Tibial nerve (tissue), 4 donors: ENCODE measurements around the gene NCOA3. TPM values are rescaled to one million over a fixed set of nuclear protein-coding genes. Genes with fewer than 3 reads are reported as not detected.

Experiments used
- DNase-seq, 2 donors: peaks; one replicate each; pipeline ENCODE4 v3.0.0-alpha.2; 2019; ENCODE audit warnings: low spot score in 2 of 2
- H3K27ac ChIP-seq, 4 donors: fragments of 200-600 bp; sonication (generic) in 3 of 4; one replicate each; pipeline ENCODE4 v1.5.1; 2017 to 2019; ENCODE audit warnings: mild to moderate bottlenecking in 1 of 4
- H3K27me3 ChIP-seq, 2 donors: fragments of 200-600 bp; sonication (generic) in 1 of 2; one replicate each; pipeline versions ENCODE4 v1.5.1 to v1.6.0; 2017 to 2019
- H3K36me3 ChIP-seq, 3 donors: fragments of 200-600 bp; sonication (generic); one replicate each; pipeline ENCODE4 v1.5.1; 2018 to 2019
- H3K4me1 ChIP-seq, 4 donors: fragments of 200-600 bp; sonication (generic) in 3 of 4; one replicate each; pipeline ENCODE4 v1.5.1; 2017 to 2019
- H3K4me3 ChIP-seq, 4 donors: fragments of 200-600 bp; sonication (generic) in 3 of 4; one replicate each; pipeline ENCODE4 v1.5.1; 2017 to 2019; ENCODE audit warnings: mild to moderate bottlenecking in 1 of 4, moderate library complexity in 1 of 4
- H3K9me3 ChIP-seq, 4 donors: fragments of 200-600 bp; sonication (generic) in 3 of 4; one replicate each; pipeline ENCODE4 v1.5.1; 2017 to 2019
- CTCF ChIP-seq, 5 experiments: fragments of 200-600 bp in 3 of 5; fragments of 450-650 bp in 2 of 5; sonication (generic) in 3 of 5; IDR thresholded peaks; one replicate each; pipeline ENCODE4 v1.5.1; 2016 to 2019; ENCODE audit warnings: antibody characterized with exemption in 5 of 5, mild to moderate bottlenecking in 3 of 5, moderate library complexity in 2 of 5
- EP300 ChIP-seq, 2 donors: sonication (generic); formaldehyde crosslinking; IDR thresholded peaks; one replicate each; pipeline ENCODE4 v1.6.1; 2017; ENCODE audit warnings: antibody characterized with exemption in 2 of 2, mild to moderate bottlenecking in 1 of 2
- POLR2A ChIP-seq, 2 donors: fragments of 450-650 bp; IDR thresholded peaks; one replicate each; pipeline ENCODE4 v1.6.1; 2017; ENCODE audit warnings: antibody characterized with exemption in 2 of 2, mild to moderate bottlenecking in 2 of 2, moderate library complexity in 2 of 2
- WGBS, 2 donors: methylation state at CpG; one replicate each; pipeline ENCODE4 v1.1.5; 2018; 5-methylcytosine and 5-hydroxymethylcytosine counted together
- total RNA-seq, 4 donors: library from RNA; depleted of rRNA; stranded (reverse); fragments of >200 nt; gene quantifications; one replicate each; pipeline ENCODE4 v1.1.0, GENCODE V29; 2016

NCOA3 gene
- total RNA-seq, 4 donors from 2014 or later = 38.0 to 48.9 (median 40.7) TPM

DNA sequence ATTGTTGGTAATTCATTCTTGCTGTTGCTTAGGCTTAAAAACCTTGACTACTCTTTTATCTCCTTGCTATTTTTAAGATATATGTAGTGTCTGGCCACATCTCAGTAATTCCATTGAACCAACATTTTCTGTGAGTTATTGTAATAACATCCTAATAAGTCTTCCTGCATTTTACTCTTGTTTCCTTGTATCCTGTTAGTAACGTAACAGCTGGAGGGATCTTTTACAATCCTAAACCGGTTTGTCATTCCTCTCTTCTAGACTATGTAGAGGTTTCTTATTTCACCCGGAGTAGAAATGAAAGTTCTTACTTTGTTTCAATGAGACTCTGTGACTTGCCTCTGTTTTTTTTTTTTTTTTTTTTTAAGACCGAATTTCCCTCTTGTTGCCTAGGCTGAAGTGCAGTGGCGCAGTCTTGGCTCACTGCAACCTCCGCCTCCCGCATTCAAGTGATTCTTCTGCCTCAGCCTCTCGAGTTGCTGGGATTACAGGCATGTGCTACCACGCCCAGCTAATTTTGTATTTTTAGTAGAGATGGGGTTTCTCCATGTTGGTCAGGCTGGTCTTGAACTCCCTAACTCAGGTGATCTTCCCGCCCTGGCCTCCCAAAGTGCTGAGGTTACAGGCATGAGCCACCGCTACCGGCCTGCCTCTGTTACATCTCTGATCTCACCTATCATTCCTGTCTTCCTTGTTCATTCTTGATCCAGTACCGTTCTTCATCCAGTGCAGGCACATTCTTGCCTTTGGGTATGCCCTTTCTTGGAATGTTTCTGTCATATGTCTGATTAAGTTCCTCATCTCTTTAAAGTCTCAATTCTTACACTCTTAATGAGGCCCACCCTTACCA, 44.7 kb downstream of the NCOA3 start:
- Histone ChIP-seq H3K36me3 (no peaks in the 10 kb centered on the region), H3K4me3 (no peak overlapping the region), H3K9me3 (no peaks in the 10 kb centered on the region), H3K4me1 (peaks cover 0 to 42% (median 13%) of the 10 kb centered on the region in 4 donors), H3K27ac (no peak overlapping the region), H3K27me3 (no peaks in the 10 kb centered on the region)
- DNase-seq = no peak
- 69 to 71% methylated on average over 13 of the region's 13 CpGs for WGBS, 2 donors
- TF ChIP-seq EP300 (IDR thresholded peaks at IDR 0.05) = no peak
- no peak for TF ChIP-seq POLR2A (IDR thresholded peaks at IDR 0.05)
- no peak for TF ChIP-seq CTCF (IDR thresholded peaks at IDR 0.05)

DNA sequence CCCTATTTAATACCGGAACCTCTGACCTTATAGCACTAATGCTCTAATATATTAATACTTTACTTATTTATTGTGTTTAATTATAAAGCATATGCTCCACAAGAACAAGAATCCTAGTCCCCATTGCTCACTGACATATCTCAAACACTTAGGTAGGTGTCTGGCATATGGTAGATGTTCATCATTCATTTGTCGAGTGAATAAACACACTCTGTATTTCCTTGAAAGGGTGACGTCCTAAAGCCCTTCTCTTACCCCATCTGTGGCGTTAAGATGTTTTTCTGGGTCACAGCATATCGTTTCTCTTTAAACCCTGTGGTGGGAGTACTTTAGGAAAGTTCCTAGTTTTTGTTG, 45.3 kb downstream of the NCOA3 start:
- 91 to 94% methylated on average over 5 of the region's 5 CpGs for WGBS, 2 donors
- peaks cover 0 to 44% (median 13%) of the 10 kb centered on the region in 4 donors for H3K4me1 ChIP-seq
- H3K9me3 ChIP-seq = no peaks in the 10 kb centered on the region
- DNase-seq = no peak
- H3K27ac ChIP-seq = no peak overlapping the region
- H3K27me3 ChIP-seq = no peaks in the 10 kb centered on the region
- no peaks in the 10 kb centered on the region for H3K36me3 ChIP-seq
- TF ChIP-seq EP300 (IDR thresholded peaks at IDR 0.05) (no peak), CTCF (IDR thresholded peaks at IDR 0.05) (no peak), POLR2A (IDR thresholded peaks at IDR 0.05) (no peak)
- H3K4me3 ChIP-seq = no peak overlapping the region

DNA sequence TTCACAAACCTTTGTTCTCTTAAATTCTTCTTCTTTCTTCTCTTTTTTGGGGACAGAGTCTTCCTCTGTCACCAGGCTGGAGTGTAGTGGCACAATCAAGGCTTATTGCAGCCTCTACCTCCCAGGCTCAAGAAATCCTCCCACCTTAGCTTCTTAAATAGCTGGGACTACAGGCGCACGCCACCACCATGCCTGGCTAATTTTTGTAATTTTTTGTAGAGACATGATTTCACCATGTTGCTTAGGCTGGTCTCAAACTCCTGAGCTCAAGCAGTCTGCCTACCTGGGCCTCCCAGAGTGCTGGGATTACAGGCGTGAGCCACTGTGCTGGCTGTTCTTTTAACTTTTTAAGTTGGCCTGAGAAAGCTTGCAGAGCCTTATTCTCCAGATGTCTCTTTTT, 48.0 kb downstream of the NCOA3 start:
- H3K27ac ChIP-seq = no peak overlapping the region
- H3K36me3 ChIP-seq = no peaks in the 10 kb centered on the region
- no peak overlapping the region for H3K4me3 ChIP-seq
- no peaks in the 10 kb centered on the region for H3K27me3 ChIP-seq
- no peaks in the 10 kb centered on the region for H3K9me3 ChIP-seq
- TF ChIP-seq EP300 (IDR thresholded peaks at IDR 0.05) (no peak), CTCF (IDR thresholded peaks at IDR 0.05) (no peak), POLR2A (IDR thresholded peaks at IDR 0.05) (no peak)
- H3K4me1 ChIP-seq = peaks cover 0 to 25% (median 0%) of the 10 kb centered on the region in 4 donors
- 96 to 98% methylated on average over 3 of the region's 3 CpGs for WGBS, 2 donors
- no peak for DNase-seq

GRCh38 chr20:47551222-47551621, 49.5 kb downstream of the NCOA3 start:
- Histone ChIP-seq H3K27ac (no peak overlapping the region), H3K9me3 (no peaks in the 10 kb centered on the region)

More at GRCh38 chr20:47551222-47551621, 49.5 kb downstream of the NCOA3 start:
- TF ChIP-seq CTCF (IDR thresholded peaks at IDR 0.05) (no peak), POLR2A (IDR thresholded peaks at IDR 0.05) (no peak), EP300 (IDR thresholded peaks at IDR 0.05) (no peak)
- WGBS, 2 donors = 55 to 59% methylated on average over 5 of the region's 5 CpGs
- Histone ChIP-seq H3K36me3 (no peaks in the 10 kb centered on the region), H3K4me3 (no peak overlapping the region), H3K27me3 (no peaks in the 10 kb centered on the region), H3K4me1 (peaks cover 0 to 20% (median 0%) of the 10 kb centered on the region in 4 donors)
- DNase-seq = no peak
